Neural cell (in vitro differentiated cells): ENCODE results near the gene CLCA1. TPM values are rescaled to one million over a fixed set of nuclear protein-coding genes. Genes with fewer than 3 reads are reported as not detected.
"Not testable (repeated sequence)": the region's sequence is repeated elsewhere in the genome, so short reads cannot be mapped to it uniquely, and the experiment has no call there.

Experiments used
- H2AFZ ChIP-seq: fragments of 200-600, 300-800 bp; sonication (generic), shearing (Covaris generic); 2 replicates; pipeline ENCODE4 v1.6.0; 2014; ENCODE audit warnings: low read depth, mild to moderate bottlenecking, antibody characterized with exemption, low read length, moderate library complexity
- H3F3A ChIP-seq: fragments of 200-600 bp; shearing (Covaris generic); 2 replicates; pipeline ENCODE4 v1.6.1; 2016; ENCODE audit warnings: mild to moderate bottlenecking, moderate library complexity, mixed read lengths, antibody characterized with exemption, low read length; ENCODE audit not compliant: insufficient read depth, poor library complexity, severe bottlenecking
- H3K27ac ChIP-seq: fragments of 200-600, 300-800 bp; sonication (generic), shearing (Covaris generic); 2 replicates; pipeline ENCODE4 v1.5.1; 2014; ENCODE audit warnings: mild to moderate bottlenecking, low read length, moderate library complexity
- H3K27me3 ChIP-seq: fragments of 300-800, 200-600 bp; sonication (generic), shearing (Covaris generic); 2 replicates; pipeline ENCODE4 v1.6.0; 2014; ENCODE audit warnings: mild to moderate bottlenecking, low read depth, low read length, moderate library complexity; ENCODE audit not compliant: insufficient read depth
- H3K36me3 ChIP-seq: fragments of 300-800, 200-600 bp; sonication (generic), shearing (Covaris generic); 2 replicates; pipeline ENCODE4 v1.5.1; 2014; ENCODE audit warnings: mild to moderate bottlenecking, antibody characterized with exemption, low read length, moderate library complexity; ENCODE audit not compliant: insufficient read depth
- H3K4me2 ChIP-seq: fragments of 300-800, 200-600 bp; sonication (generic), shearing (Covaris generic); 2 replicates; pipeline ENCODE4 v1.6.0; 2014; ENCODE audit warnings: mild to moderate bottlenecking, low read length
- H3K4me3 ChIP-seq: fragments of 300-800, 200-600 bp; sonication (generic), shearing (Covaris generic); 2 replicates; pipeline ENCODE4 v1.5.1; 2014; ENCODE audit warnings: mild to moderate bottlenecking, low read length, moderate library complexity
- H3K79me2 ChIP-seq: fragments of 200-600 bp; shearing (Covaris generic); replicated peaks from 2 replicates; pipeline ENCODE4 v1.6.0; 2014; ENCODE audit warnings: mild to moderate bottlenecking, low read length, moderate library complexity; ENCODE audit not compliant: insufficient read depth
- H3K9ac ChIP-seq: fragments of 300-800, 200-600 bp; sonication (generic), shearing (Covaris generic); 2 replicates; pipeline ENCODE4 v1.6.1; 2016; ENCODE audit warnings: mild to moderate bottlenecking, low read length, mixed read lengths
- H3K9me2 ChIP-seq: fragments of 200-600 bp; shearing (Covaris generic); 2 replicates; pipeline ENCODE4 v1.6.1; 2016; ENCODE audit warnings: mild to moderate bottlenecking, low read length, mixed read lengths; ENCODE audit not compliant: insufficient read depth
- H3K9me3 ChIP-seq: fragments of 200-600, 300-800 bp; sonication (generic), shearing (Covaris generic); 2 replicates; pipeline ENCODE4 v1.6.1; 2016; ENCODE audit warnings: mild to moderate bottlenecking, mixed run types, low read length, moderate library complexity, mixed read lengths
- H4K20me1 ChIP-seq: fragments of 200-600 bp; shearing (Covaris generic); 2 replicates; pipeline ENCODE4 v1.6.1; 2016; ENCODE audit warnings: mild to moderate bottlenecking, mixed run types; ENCODE audit not compliant: insufficient read depth
- EP300 ChIP-seq: fragments of 450-650 bp; conservative IDR thresholded peaks from 2 replicates; pipeline ENCODE4 v1.6.1; 2014; ENCODE audit warnings: antibody characterized with exemption, mild to moderate bottlenecking, moderate library complexity; ENCODE audit not compliant: poor library complexity, severe bottlenecking
- EZH2 ChIP-seq: fragments of 200-600, 300-800 bp; shearing (Covaris generic), sonication (generic); IDR thresholded peaks from 2 replicates; pipeline ENCODE4 v1.6.1; 2014; ENCODE audit warnings: antibody characterized with exemption, low read length, borderline replicate concordance, mild to moderate bottlenecking; ENCODE audit not compliant: insufficient read depth, poor library complexity, severe bottlenecking
- MXI1 ChIP-seq: fragments of 450-650 bp; conservative IDR thresholded peaks from 2 replicates; pipeline ENCODE4 v1.6.1; 2014; ENCODE audit warnings: antibody characterized with exemption, mild to moderate bottlenecking; ENCODE audit not compliant: poor library complexity, severe bottlenecking
- POLR2AphosphoS5 ChIP-seq: IDR thresholded peaks from 2 replicates; pipeline ENCODE4 v1.6.1; 2012
- RAD21 ChIP-seq: fragments of 450-650 bp; conservative IDR thresholded peaks from 2 replicates; pipeline ENCODE4 v1.6.1; 2014; ENCODE audit warnings: antibody characterized with exemption, mild to moderate bottlenecking, moderate library complexity
- REST ChIP-seq: IDR thresholded peaks from 2 replicates; pipeline ENCODE4 v1.6.1; 2012; ENCODE audit warnings: borderline replicate concordance
- SMC3 ChIP-seq: fragments of 450-650 bp; conservative IDR thresholded peaks from 2 replicates; pipeline ENCODE4 v1.6.1; 2014; ENCODE audit warnings: antibody characterized with exemption, mild to moderate bottlenecking, moderate library complexity; ENCODE audit not compliant: poor library complexity
- TAF1 ChIP-seq: IDR thresholded peaks from 2 replicates; pipeline ENCODE4 v1.6.1; 2012; ENCODE audit warnings: low read depth
- polyA plus RNA-seq: library from polyadenylated mRNA; depleted of rRNA; stranded (reverse); fragments of >200 nt; gene quantifications from 2 replicates; pipeline ENCODE4 v1.2.3, GENCODE V29; 2014
- TF ChIP-seq, protein P1 (sequence below): fragments of 450-650 bp; IDR thresholded peaks from 2 replicates; pipeline ENCODE4 v1.5.1; 2014; ENCODE audit warnings: antibody characterized with exemption, mild to moderate bottlenecking, moderate library complexity; ENCODE audit not compliant: poor library complexity, severe bottlenecking

Gene CLCA1
- polyA plus RNA-seq, 1 donor from 2014 or later = not detected

DNA sequence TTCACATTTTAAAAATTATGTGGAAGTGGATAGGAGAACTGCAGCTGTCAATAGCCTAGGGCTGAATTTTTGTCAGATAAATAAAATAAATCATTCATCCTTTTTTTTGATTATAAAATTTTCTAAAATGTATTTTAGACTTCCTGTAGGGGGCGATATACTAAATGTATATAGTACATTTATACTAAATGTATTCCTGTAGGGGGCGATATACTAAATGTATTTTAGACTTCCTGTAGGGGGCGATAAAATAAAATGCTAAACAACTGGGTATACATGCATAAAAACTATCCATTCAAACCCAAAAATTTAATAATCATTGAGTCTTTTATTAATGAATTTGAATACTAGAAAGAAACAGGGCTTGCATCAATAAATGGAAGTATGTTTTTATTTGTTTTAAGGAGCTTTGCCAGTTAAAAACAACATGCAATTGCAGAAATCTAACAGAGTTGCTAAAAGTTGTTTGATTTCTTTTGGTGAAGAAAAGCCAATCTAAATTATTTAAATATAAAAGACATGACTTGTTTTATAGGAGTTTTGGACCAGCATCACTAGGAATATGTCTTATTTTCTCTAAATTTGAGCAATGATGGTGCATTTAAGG is 31.4 kb downstream of the CLCA1 start:
- TF ChIP-seq EP300 = no peak
- TF ChIP-seq, protein P1, sequence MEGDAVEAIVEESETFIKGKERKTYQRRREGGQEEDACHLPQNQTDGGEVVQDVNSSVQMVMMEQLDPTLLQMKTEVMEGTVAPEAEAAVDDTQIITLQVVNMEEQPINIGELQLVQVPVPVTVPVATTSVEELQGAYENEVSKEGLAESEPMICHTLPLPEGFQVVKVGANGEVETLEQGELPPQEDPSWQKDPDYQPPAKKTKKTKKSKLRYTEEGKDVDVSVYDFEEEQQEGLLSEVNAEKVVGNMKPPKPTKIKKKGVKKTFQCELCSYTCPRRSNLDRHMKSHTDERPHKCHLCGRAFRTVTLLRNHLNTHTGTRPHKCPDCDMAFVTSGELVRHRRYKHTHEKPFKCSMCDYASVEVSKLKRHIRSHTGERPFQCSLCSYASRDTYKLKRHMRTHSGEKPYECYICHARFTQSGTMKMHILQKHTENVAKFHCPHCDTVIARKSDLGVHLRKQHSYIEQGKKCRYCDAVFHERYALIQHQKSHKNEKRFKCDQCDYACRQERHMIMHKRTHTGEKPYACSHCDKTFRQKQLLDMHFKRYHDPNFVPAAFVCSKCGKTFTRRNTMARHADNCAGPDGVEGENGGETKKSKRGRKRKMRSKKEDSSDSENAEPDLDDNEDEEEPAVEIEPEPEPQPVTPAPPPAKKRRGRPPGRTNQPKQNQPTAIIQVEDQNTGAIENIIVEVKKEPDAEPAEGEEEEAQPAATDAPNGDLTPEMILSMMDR = peak; percentile 70
- H3K9ac ChIP-seq = no peak overlapping the region
- no peaks in the 10 kb centered on the region for H3F3A ChIP-seq
- no peak overlapping the region for H2AFZ ChIP-seq
- H3K27ac ChIP-seq = no peak overlapping the region
- no peaks in the 10 kb centered on the region for H3K27me3 ChIP-seq
- H4K20me1 ChIP-seq = no peaks in the 10 kb centered on the region
- H3K9me3 ChIP-seq = no peaks in the 10 kb centered on the region
- H3K4me3 ChIP-seq = no peak overlapping the region
- H3K79me2 ChIP-seq = no peaks in the 10 kb centered on the region
- no peaks in the 10 kb centered on the region for H3K36me3 ChIP-seq
- H3K9me2 ChIP-seq = no peaks in the 10 kb centered on the region
- no peak overlapping the region for H3K4me2 ChIP-seq

- Histone ChIP-seq H4K20me1 (no peaks in the 10 kb centered on the region), H3K27me3 (no peaks in the 10 kb centered on the region), H3K9me3 (no peaks in the 10 kb centered on the region), H3K9me2 (no peaks in the 10 kb centered on the region), H3F3A (no peaks in the 10 kb centered on the region), H3K4me3 (no peak overlapping the region), H3K79me2 (no peaks in the 10 kb centered on the region), H3K27ac (no peak overlapping the region), H3K9ac (no peak overlapping the region), H2AFZ (no peak overlapping the region), H3K36me3 (no peaks in the 10 kb centered on the region), H3K4me2 (no peak overlapping the region)
- TF ChIP-seq MXI1 = no peak
- no peak for TF ChIP-seq SMC3
- TF ChIP-seq EP300 = no peak
- TF ChIP-seq, protein P1 = no peak
- TF ChIP-seq REST = no peak
- TF ChIP-seq POLR2AphosphoS5 = no peak
- no peak for TF ChIP-seq TAF1
- TF ChIP-seq EZH2 = no peak
- no peak for TF ChIP-seq RAD21
Measured at GRCh38 chr1:86500714-86501113, 32.0 kb downstream of the CLCA1 start.

- H3K27me3 ChIP-seq, H3F3A ChIP-seq, H3K27ac ChIP-seq, H3K36me3 ChIP-seq, H3K4me3 ChIP-seq, H2AFZ ChIP-seq, H3K9ac ChIP-seq, H3K4me2 ChIP-seq, H4K20me1 ChIP-seq, H3K79me2 ChIP-seq, H3K9me2 ChIP-seq, H3K9me3 ChIP-seq: not testable (repeated sequence)
Measured at GRCh38 chr1:86502125-86502646, 33.5 kb downstream of the CLCA1 start.
